Esophagus squamous epithelium (tissue), 4 donors: ENCODE measurements around the gene CPNE6.
"Not testable (repeated sequence)": the region's sequence is repeated elsewhere in the genome, so short reads cannot be mapped to it uniquely, and the experiment has no call there.

ENCODE experiments used
- CTCF ChIP-seq, 6 experiments: fragments of 450-650 bp in 4 of 6; fragments of 200-600 bp in 2 of 6; sonication (generic) in 2 of 6; IDR thresholded peaks; one replicate each; pipeline ENCODE4 v1.5.1; 2016 to 2019; ENCODE audit warnings: antibody characterized with exemption in 6 of 6, mild to moderate bottlenecking in 4 of 6, moderate library complexity in 4 of 6
- POLR2A ChIP-seq, 4 donors: fragments of 450-650 bp; IDR thresholded peaks; one replicate each; pipeline ENCODE4 v1.6.1; 2017; ENCODE audit warnings: antibody characterized with exemption in 4 of 4, mild to moderate bottlenecking in 4 of 4, moderate library complexity in 3 of 4

GRCh38 chr14:24024939-24025418 is 46.4 kb upstream of the CPNE6 start:
- not testable (repeated sequence) for TF ChIP-seq CTCF, POLR2A (IDR thresholded peaks at IDR 0.05)
